Fibroblast of pulmonary artery (primary cell): Measurements from ENCODE around the gene RANBP3.
A peak's percentile ranks its signal among the peaks of the same experiment; 100 is the strongest.
"Not testable (repeated sequence)": the region's sequence is repeated elsewhere in the genome, so short reads cannot be mapped to it uniquely, and the experiment has no call there.

ENCODE experiments used
- DNase-seq: peaks from one replicate; pipeline ENCODE4 v3.0.0-alpha.2; 2010; ENCODE audit warnings: low read depth
- H3K4me3 ChIP-seq: replicated peaks from 2 replicates; pipeline ENCODE4 v1.5.1; 2011; ENCODE audit warnings: low read depth, mild to moderate bottlenecking, control low read depth, low read length, moderate library complexity
- CTCF ChIP-seq: IDR thresholded peaks from 2 replicates; pipeline ENCODE4 v1.5.1; 2011; ENCODE audit warnings: mild to moderate bottlenecking, control low read depth, low read length, inconsistent platforms; ENCODE audit errors: missing control alignments

RANBP3 gene

GRCh38 chr19:5992756-5993155, 14.8 kb upstream of the RANBP3 start:
- TF ChIP-seq CTCF = no peak
- H3K4me3 ChIP-seq = no peak overlapping the region
- no peak for DNase-seq

GRCh38 chr19:5991244-5991838, 13.4 kb upstream of the RANBP3 start:
- no peak overlapping the region for H3K4me3 ChIP-seq
- DNase-seq = no peak
- no peak for TF ChIP-seq CTCF

GRCh38 chr19:5990289-5990797, 12.4 kb upstream of the RANBP3 start:
- no peak for TF ChIP-seq CTCF
- no peak for DNase-seq
- no peak overlapping the region for H3K4me3 ChIP-seq

GRCh38 chr19:5989388-5990074, 11.6 kb upstream of the RANBP3 start:
- no peak for DNase-seq
- no peak for TF ChIP-seq CTCF
- H3K4me3 ChIP-seq = no peak overlapping the region

- no peak for DNase-seq
- no peak overlapping the region for H3K4me3 ChIP-seq
- no peak for TF ChIP-seq CTCF
These were observed 10.8 kb upstream of the RANBP3 start for GRCh38 chr19:5988517-5989387.

GRCh38 chr19:5987077-5987818, 9.3 kb upstream of the RANBP3 start:
- DNase-seq = peak; percentile 89
- TF ChIP-seq CTCF = peak; percentile 94
- peak overlapping the region; percentile 23 for H3K4me3 ChIP-seq

- not testable (repeated sequence) for H3K4me3 ChIP-seq, DNase-seq
These were observed 7.9 kb upstream of the RANBP3 start for GRCh38 chr19:5985837-5986236.
